Stimulated activated CD4-positive, alpha-beta T cell treated with anti-CD3 and anti-CD28 coated beads, TNF-alpha, amount 100 ng/mL, for 24 hours (primary cell): Measurements from ENCODE around the gene HSD17B7.

Experiments used
- DNase-seq, 3 experiments: peaks; one replicate each; pipeline ENCODE4 v3.0.0-alpha.2; 2020; ENCODE audit warnings: low read depth in 3 of 3

The HSD17B7 gene

DNA sequence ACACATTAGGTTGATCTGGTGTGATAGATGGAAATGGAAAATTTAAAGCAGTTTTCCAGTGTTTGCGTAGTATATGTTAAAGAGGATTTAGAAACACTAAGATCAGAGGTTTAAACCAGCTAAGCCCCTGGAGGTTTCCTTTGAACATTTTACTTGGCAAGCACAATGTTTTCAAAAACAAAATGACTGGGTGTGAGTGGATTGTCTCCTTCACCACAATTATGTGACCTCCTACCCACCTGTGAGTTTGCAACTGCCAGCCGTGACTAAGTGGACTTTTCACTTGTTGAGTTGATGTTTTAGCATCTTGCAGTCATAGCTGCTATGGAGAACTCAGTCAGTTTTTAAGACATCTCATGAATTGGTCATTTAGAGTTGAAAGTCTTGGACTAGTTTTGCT is 65.8 kb downstream of the HSD17B7 start:
- DNase-seq: no peak

DNA sequence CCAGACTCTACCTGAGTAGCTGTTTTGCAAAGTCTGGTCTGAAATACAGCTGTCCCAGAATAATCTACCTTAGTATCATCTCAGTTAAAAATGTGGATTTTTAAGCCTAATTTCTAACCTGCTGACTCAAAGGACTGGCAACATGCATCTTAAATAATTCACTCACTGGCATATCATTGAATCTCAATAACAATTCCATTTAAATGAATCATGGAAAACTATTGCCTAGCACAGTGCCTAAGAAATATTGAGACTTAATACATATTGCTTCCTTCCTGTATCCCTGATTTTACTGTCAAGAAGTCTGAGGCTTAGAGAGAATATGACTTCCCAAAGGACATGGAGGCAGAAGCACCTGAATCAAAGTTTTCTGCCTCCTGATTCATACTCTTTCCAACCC is 67.3 kb downstream of the HSD17B7 start:
- DNase-seq: no peak

DNA sequence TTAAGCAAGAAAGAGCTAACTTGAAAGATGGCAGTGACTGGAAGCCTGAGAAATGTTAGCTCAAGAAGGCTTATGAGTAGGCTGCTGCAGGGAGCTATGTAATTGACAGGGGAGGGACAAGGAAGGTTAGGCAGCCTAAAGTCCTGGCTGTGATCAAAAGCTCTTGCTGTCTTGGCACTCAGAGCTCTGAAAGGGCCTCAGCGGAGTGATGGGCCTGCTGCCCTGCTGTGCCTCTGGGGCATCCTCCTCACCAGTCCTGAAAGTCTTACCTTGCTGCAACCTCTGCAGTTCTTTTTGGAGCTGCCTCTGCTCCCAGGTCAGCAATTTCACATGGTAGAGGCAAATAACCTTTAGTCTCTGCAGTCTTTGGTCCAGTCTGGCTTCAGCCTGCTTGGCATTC is 68.7 kb downstream of the HSD17B7 start:
- DNase-seq: no peak

DNA sequence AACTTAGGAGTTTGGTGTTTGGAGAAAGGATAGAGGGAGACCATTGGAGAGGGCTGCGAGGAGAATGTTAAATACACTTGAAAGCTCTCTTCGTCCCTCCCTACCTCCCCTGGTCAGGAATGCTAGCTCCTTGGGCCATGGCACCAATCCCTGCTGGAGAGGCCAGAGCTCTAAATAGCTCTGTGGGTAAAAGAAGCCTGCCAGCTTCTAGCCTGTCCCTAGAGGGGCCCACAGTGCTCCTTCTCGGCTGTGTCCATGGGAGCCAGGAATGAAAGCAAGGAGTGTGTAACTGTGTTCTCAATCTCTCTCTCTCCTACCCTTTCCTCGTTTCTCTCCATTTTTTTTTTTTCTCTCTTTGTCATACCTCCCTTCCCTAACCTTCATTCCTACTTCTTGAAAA is 70.6 kb downstream of the HSD17B7 start, which contains the start of gene CCDC190:
Gene CCDC190, minus strand, starts transcription at position 75 of the 400 bp plus-strand sequence. CDS start 1,529 bp downstream, outside the sequence.
- no peak for DNase-seq

DNA sequence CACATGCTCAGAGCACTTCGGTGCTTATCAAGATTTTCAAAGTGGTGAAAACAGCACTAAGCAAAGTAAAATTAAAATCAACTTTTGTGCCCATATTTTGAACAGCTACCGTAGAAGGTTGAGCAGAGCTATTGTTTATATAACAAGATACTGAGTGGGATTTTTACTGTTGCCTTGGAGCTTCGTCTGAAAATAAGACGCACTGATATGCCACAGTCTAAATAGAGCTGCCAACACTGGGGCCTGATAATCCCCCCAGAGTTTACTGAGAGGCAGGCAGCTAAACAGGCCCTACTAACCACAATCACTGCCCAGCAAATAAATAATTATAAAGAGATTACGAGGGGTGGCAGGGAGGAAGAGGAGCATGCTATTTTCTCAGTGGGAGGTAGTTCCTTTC is 71.1 kb downstream of the HSD17B7 start:
- no peak for DNase-seq
